Colonic mucosa (tissue), 4 donors: ENCODE results near the gene PGP. TPM values are rescaled to one million over a fixed set of nuclear protein-coding genes. Genes with fewer than 3 reads are reported as not detected.

Experiments
- DNase-seq: peaks from one replicate; pipeline ENCODE4 v3.0.0-alpha.2; 2020
- H3K27ac ChIP-seq: fragments of 200-600 bp; one replicate; pipeline ENCODE4 v1.8.0; 2021
- H3K27me3 ChIP-seq: fragments of 200-600 bp; one replicate; pipeline ENCODE4 v1.8.0; 2021
- H3K36me3 ChIP-seq: fragments of 200-600 bp; one replicate; pipeline ENCODE4 v1.8.0; 2021
- H3K4me1 ChIP-seq: fragments of 200-600 bp; one replicate; pipeline ENCODE4 v1.8.0; 2021; ENCODE audit warnings: mild to moderate bottlenecking
- H3K4me3 ChIP-seq: fragments of 200-600 bp; one replicate; pipeline ENCODE4 v1.8.0; 2021
- H3K9ac ChIP-seq, 2 donors: one replicate each; pipeline ENCODE4 v1.7.0; 2013; ENCODE audit warnings: control low read depth in 2 of 2, low read depth in 2 of 2, low read length in 2 of 2
- H3K9me3 ChIP-seq: fragments of 200-600 bp; one replicate; pipeline ENCODE4 v1.8.0; 2021
- intact Hi-C: fragments of 100-400 bp; cut with DNase I; formaldehyde crosslinking; loops from one replicate; pipeline ENCODE4 v1.14.1; 2022
- total RNA-seq, 2 donors: library from RNA; stranded (reverse); fragmentation: NEBNext Ultra II Directional in 1 of 2; extraction: Animal tissue kit (Norgen Biotek cat#: 25700) in 1 of 2; gene quantifications; one replicate each; pipeline ENCODE4 v1.2.1, GENCODE V29; 2021
- TF ChIP-seq, protein P1 (sequence below): fragments of 200-600 bp; IDR thresholded peaks from one replicate; pipeline ENCODE4 v1.8.0; 2022; ENCODE audit warnings: antibody characterized with exemption, mild to moderate bottlenecking
- donor health status: healthy.
- donor health status: DM: no; HTN: no; CAD: no.
- donor health status: DM: no; HTN: no; CAD: no.

PGP gene
- total RNA-seq, 2 donors from 2014 or later: 17.1 to 37.3 TPM

DNA sequence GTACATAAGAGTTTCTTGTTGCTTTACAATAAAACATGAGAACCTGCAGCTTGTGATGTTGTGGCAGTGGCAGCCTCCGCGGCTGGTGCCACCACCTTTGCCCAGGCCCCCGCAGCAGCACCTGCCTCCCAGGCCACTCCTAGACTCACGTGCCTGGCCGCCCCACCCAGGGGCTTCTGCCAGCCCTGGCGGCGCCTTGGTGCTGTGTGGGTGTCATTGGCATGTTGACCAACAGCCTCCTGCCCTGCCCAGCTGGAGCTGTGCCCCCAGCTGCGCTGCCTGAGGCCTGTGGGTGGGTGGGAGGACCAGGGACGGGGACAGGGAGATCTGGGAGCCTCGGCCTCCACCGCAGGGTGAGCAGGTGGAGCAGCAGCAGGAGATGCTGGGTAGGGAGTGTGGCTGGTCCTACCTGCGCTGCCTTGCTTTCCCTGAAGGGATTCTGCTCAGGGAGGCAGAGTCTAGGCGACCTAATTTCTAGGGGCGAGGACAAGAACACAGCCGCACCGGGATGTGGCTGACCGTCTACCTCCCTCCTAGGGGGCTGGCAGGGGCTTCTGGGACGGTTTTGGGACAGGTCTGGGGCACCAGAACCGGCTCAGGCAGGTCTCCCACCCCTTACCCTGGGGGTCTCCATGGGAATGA, 21.2 kb upstream of the PGP start:
- Histone ChIP-seq H3K4me1 (peaks cover 16% of the 10 kb centered on the region), H3K9me3 (no peaks in the 10 kb centered on the region), H3K27ac (no peak overlapping the region), H3K9ac (no peak overlapping the region), H3K36me3 (peaks cover 23% of the 10 kb centered on the region), H3K4me3 (no peak overlapping the region), H3K27me3 (peaks cover 26% of the 10 kb centered on the region)
- TF ChIP-seq, protein P1, sequence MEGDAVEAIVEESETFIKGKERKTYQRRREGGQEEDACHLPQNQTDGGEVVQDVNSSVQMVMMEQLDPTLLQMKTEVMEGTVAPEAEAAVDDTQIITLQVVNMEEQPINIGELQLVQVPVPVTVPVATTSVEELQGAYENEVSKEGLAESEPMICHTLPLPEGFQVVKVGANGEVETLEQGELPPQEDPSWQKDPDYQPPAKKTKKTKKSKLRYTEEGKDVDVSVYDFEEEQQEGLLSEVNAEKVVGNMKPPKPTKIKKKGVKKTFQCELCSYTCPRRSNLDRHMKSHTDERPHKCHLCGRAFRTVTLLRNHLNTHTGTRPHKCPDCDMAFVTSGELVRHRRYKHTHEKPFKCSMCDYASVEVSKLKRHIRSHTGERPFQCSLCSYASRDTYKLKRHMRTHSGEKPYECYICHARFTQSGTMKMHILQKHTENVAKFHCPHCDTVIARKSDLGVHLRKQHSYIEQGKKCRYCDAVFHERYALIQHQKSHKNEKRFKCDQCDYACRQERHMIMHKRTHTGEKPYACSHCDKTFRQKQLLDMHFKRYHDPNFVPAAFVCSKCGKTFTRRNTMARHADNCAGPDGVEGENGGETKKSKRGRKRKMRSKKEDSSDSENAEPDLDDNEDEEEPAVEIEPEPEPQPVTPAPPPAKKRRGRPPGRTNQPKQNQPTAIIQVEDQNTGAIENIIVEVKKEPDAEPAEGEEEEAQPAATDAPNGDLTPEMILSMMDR: no peak
- DNase-seq: no peak
- intact Hi-C loops: no loop called here

DNA sequence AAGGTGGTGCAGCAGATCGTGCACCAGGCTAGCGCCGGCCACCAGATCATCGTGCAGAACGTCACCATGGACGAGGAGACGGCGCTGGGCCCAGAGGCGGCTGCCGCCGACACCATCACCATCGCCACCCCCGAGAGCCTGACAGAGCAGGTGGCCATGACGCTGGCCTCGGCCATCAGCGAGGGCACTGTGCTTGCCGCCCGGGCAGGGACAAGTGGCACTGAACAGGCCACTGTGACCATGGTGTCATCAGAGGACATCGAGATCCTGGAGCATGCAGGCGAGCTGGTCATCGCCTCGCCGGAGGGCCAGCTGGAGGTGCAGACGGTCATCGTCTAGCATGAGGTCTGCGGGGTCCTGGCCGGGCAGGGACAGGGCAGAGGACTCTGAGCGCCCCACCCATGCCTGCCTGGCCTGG, 20.6 kb upstream of the PGP start:
- intact Hi-C loops: no loop called here
- no peak for DNase-seq
- TF ChIP-seq, protein P1: no peak
- H3K27me3 ChIP-seq: peaks cover 26% of the 10 kb centered on the region
- H3K27ac ChIP-seq: no peak overlapping the region
- H3K9me3 ChIP-seq: no peaks in the 10 kb centered on the region
- peaks cover 16% of the 10 kb centered on the region for H3K4me1 ChIP-seq
- H3K36me3 ChIP-seq: peaks cover 23% of the 10 kb centered on the region
- H3K4me3 ChIP-seq: no peak overlapping the region
- H3K9ac ChIP-seq: no peak overlapping the region

DNA sequence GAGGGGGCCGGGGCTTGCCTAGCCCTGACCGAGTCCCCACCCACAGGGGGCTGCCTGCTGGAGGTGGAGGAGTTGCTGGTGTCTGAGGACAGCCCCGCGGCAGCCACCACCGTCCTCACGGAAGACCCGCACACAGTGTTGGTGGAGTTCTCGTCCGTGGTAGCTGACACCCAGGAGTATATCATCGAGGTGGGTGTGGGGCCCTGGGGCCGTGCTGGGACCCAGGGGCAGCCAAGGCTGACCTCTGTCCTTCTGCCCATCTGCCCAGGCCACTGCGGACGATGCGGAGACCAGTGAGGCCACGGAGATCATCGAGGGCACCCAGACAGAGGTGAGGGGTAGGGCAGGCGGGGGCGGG, 20.2 kb upstream of the PGP start:
- TF ChIP-seq, protein P1: no peak
- Histone ChIP-seq H3K36me3 (peaks cover 25% of the 10 kb centered on the region), H3K27me3 (peaks cover 26% of the 10 kb centered on the region), H3K4me1 (peaks cover 16% of the 10 kb centered on the region), H3K27ac (no peak overlapping the region), H3K4me3 (no peak overlapping the region), H3K9ac (no peak overlapping the region), H3K9me3 (no peaks in the 10 kb centered on the region)
- DNase-seq: no peak
- intact Hi-C loops: no loop called here

DNA sequence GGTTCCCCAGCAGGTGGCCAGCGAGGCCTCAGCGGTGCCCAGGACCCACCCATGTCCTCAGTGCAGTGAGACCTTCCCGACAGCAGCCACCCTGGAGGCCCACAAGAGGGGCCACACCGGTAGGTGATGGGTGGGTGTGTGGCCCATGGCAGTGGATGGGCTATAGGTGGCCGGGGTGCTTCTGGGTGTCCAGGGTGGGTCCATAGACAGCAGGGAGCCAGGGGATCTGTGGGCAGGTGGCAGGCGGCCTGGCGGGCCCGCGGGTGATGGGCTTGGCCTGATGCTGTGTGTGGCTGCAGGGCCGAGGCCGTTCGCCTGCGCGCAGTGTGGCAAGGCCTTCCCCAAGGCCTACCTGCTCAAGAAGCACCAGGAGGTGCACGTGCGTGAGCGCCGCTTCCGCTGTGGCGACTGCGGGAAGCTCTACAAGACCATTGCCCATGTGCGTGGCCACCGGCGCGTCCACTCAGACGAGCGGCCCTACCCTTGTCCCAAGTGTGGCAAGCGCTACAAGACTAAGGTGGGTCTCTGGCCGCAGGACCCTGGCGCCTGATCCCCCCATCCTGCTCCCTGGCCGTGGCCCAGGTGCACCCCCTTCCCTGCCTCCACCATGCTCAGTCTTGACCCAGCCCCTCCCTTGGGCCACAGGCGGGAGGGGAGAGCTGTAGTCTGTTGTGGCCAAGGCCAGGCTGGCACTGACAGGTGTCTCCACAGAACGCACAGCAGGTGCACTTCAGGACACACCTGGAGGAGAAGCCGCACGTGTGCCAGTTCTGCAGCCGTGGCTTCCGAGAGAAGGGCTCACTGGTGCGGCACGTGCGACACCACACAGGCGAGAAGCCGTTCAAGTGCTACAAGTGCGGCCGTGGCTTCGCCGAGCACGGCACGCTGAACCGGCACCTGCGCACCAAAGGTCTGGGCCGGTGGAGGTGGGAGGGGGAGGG, 19.5 kb upstream of the PGP start:
- TF ChIP-seq, protein P1: no peak
- peaks cover 16% of the 10 kb centered on the region for H3K4me1 ChIP-seq
- no peaks in the 10 kb centered on the region for H3K9me3 ChIP-seq
- no peak overlapping the region for H3K27ac ChIP-seq
- no peak overlapping the region for H3K4me3 ChIP-seq
- no peak overlapping the region for H3K9ac ChIP-seq
- peaks cover 32% of the 10 kb centered on the region for H3K36me3 ChIP-seq
- DNase-seq: no peak
- intact Hi-C loops: no loop called here
- peaks cover 26% of the 10 kb centered on the region for H3K27me3 ChIP-seq

DNA sequence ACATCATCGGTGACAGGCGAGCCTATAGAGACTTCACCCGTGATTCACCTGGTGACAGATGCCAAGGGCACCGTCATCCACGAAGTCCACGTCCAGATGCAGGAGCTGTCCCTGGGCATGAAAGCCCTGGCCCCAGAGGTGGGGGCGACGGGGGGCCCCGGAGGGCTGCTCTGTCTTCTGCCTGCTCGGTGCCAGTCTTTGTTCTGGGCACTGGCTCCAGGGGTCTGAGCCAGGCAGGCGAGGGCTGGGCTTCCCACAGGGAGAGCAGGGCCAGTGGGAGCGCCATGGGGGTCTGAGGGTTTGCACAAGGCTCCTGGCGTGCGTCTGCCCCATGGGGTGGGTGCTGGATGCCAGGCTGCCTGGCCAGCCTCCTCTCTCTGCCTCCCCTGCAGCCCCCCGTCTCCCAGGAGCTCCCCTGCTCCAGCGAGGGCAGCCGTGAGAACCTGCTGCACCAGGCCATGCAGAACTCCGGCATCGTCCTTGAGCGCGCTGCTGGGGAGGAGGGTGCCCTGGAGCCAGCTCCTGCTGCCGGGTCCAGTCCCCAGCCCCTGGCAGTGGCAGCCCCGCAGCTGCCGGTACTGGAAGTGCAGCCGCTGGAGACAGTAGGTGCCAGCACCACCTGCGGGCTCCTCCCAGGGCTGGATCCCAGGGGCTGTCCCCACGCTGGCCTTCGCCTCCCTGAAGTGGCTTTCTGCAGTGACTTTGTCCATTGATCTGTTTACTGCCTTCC, 18.6 kb upstream of the PGP start:
- Histone ChIP-seq H3K4me3 (no peak overlapping the region), H3K27ac (no peak overlapping the region), H3K4me1 (peaks cover 16% of the 10 kb centered on the region), H3K9ac (no peak overlapping the region), H3K9me3 (no peaks in the 10 kb centered on the region), H3K27me3 (peaks cover 24% of the 10 kb centered on the region), H3K36me3 (peaks cover 34% of the 10 kb centered on the region)
- intact Hi-C loops: no loop called here
- DNase-seq: no peak
- TF ChIP-seq, protein P1: no peak
